A673 (cell line): ENCODE data around the gene CYSRT1.

Experiments
- CTCF ChIP-seq: fragments of 300-800, 200-600 bp; sonication (generic); conservative IDR thresholded peaks from 2 replicates; pipeline ENCODE4 v1.5.1; 2017; ENCODE audit warnings: low read depth, mild to moderate bottlenecking, antibody characterized with exemption, low read length, moderate library complexity, mixed read lengths
- EZH2 ChIP-seq: fragments of 200-600 bp; sonication (generic); IDR thresholded peaks from 2 replicates; pipeline ENCODE4 v1.6.1; 2017; ENCODE audit warnings: borderline replicate concordance, low read depth, mild to moderate bottlenecking, mixed read lengths, antibody characterized with exemption, low read length; ENCODE audit not compliant: poor library complexity, severe bottlenecking

- no peak for TF ChIP-seq CTCF
- TF ChIP-seq EZH2: no peak
These were observed 45.2 kb upstream of the CYSRT1 start for GRCh38 chr9:137179761-137180160.
